ENCODE data around the gene PPP1R9A. TPM values are rescaled to one million over a fixed set of nuclear protein-coding genes. Genes with fewer than 3 reads are reported as not detected.

The PPP1R9A gene
- polyA plus RNA-seq, 1 donor from 2014 or later = 2.2 TPM

GRCh38 chr7:94901981-94902380, 5.4 kb upstream of the PPP1R9A start:
- H3K4me1 Mint-ChIP-seq = peaks cover 0 to 3% (median 1%) of the 10 kb centered on the region in 3 donors
- no peak overlapping the region for H3K4me3 Mint-ChIP-seq
- no peak overlapping the region for H3K27ac Mint-ChIP-seq
- H3K9me3 Mint-ChIP-seq = no peaks in the 10 kb centered on the region
- H3K36me3 Mint-ChIP-seq = no peaks in the 10 kb centered on the region
- H3K27me3 Mint-ChIP-seq = peaks cover 7% of the 10 kb centered on the region

DNA sequence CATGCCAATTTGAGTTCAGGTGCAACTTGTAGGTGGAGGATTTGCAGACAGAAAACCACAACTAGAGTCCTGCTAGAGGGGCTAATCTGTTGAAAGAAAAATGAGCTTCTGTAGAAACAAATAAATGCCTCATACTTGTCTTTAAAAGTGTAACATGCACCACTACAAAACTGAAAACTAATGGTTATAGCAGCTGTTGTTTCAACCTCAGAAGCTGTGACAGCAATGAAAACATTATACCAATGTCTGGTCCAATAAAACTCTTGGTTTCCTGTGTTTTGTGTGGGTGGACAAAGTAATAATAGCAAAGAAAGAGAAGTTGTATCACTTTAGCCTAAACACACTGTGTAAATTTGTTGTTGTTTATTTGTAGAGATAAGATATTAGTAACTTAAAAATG, 3.4 kb upstream of the PPP1R9A start:
- no peak overlapping the region for H3K27ac Mint-ChIP-seq
- H3K9me3 Mint-ChIP-seq = no peaks in the 10 kb centered on the region
- H3K36me3 Mint-ChIP-seq = no peaks in the 10 kb centered on the region
- peaks cover 19% of the 10 kb centered on the region for H3K27me3 Mint-ChIP-seq
- H3K4me1 Mint-ChIP-seq = peaks cover 3 to 8% (median 7%) of the 10 kb centered on the region in 3 donors
- no peak overlapping the region for H3K4me3 Mint-ChIP-seq

DNA sequence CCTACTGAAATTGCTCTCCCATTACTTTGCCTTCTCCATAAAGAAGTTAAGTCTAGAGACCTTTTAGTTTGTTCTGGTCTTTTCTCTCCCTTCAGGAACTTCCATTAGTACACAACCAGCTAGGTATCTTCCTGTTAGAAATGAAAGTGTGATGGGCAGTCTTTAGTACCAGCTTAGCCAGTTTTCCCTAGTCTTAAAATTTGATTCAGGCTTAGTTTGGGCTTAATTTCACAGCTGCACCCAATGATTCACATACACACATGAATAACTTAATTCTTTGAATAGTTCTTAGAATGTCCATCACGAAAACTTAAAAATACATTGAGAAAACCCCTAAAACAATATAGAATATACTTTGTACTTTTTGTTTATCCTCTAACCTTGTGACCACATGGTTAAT, 2.4 kb upstream of the PPP1R9A start:
- Mint-ChIP-seq H3K27me3 (peaks cover 29% of the 10 kb centered on the region), H3K36me3 (no peaks in the 10 kb centered on the region), H3K4me3 (peak overlapping the region in 1 of 4 donors; percentile 25), H3K4me1 (peaks cover 3 to 11% (median 9%) of the 10 kb centered on the region in 3 donors), H3K27ac (no peak overlapping the region), H3K9me3 (no peaks in the 10 kb centered on the region)

DNA sequence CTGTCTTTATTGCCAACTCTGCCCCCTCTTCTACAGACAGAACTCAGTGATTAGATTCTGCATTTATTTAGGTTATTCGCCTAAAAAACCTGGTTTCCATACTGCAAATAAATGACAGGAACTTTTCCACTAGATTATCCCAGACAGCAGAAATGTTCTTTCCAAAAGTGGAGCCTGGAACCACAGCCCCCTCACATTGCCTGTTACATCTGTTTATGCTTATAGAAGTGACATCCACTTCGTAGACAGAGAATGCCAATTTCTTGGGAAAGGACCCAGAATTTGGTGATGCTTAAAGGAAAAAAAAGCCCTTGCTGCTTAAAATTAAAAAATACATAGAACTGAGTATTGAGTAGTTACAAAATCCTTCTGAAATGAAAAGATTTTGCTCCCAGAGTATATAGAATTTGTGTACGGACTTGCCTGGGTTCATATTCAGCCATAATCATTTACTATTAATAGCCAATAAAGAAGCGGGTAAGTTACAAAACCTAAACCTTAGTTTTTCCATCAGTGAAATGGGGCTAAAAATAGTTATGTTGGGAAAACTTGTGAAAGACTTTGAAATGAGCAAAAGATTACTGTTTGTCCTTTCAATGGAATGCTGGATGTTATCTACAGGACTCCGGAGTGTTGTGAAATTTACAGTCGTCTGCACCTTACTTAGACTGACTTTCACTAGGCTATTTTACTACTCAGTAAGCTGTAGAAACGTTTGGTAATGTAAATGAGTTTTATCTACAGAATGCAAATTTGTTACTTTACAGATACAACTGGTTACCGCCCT, 1.1 kb upstream of the PPP1R9A start:
- Mint-ChIP-seq H3K9me3 (no peaks in the 10 kb centered on the region), H3K36me3 (no peaks in the 10 kb centered on the region), H3K4me1 (peaks cover 3 to 11% (median 9%) of the 10 kb centered on the region in 3 donors), H3K27me3 (peaks cover 36% of the 10 kb centered on the region), H3K27ac (no peak overlapping the region), H3K4me3 (peak overlapping the region in 2 of 4 donors; percentile 32 to 43)

DNA sequence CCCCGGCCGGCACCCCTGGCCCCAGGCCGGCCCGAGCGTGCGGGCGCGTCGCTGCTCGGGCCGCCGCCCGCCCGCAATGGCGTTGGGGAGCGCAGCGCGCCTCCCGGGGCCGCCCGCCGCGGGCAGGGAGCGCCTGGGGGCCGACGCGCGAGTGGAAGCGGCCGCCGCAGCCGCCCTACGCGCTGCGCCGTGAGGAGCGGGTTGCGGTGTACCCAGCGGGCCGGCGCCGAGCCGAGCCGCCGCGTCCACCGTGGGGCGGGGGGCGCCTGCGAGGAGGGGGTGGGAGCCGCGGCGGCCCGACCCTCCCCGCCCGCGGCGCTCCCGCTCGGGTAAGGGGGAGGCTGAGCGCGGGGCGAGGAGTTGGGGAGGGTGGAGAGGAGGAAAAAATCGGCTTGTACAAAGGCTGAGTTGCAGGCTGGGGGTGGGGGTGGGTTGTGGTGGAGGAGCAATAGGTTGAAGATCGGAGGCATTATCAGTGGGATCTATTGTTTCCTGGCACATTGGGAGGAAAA, 473 bp downstream of the PPP1R9A start:
- Mint-ChIP-seq H3K4me3 (peak overlapping the region; percentile 71 to 92 (median 86)), H3K27ac (no peak overlapping the region), H3K36me3 (no peaks in the 10 kb centered on the region), H3K27me3 (peaks cover 36% of the 10 kb centered on the region), H3K9me3 (no peaks in the 10 kb centered on the region), H3K4me1 (peaks cover 3 to 11% (median 9%) of the 10 kb centered on the region in 3 donors)

GRCh38 chr7:94908323-94909178, 1.2 kb downstream of the PPP1R9A start:
- Mint-ChIP-seq H3K36me3 (no peaks in the 10 kb centered on the region), H3K4me3 (peak overlapping the region; percentile 71 to 92 (median 86)), H3K9me3 (no peaks in the 10 kb centered on the region), H3K27me3 (peaks cover 36% of the 10 kb centered on the region), H3K4me1 (peaks cover 3 to 11% (median 9%) of the 10 kb centered on the region in 3 donors), H3K27ac (no peak overlapping the region)

DNA sequence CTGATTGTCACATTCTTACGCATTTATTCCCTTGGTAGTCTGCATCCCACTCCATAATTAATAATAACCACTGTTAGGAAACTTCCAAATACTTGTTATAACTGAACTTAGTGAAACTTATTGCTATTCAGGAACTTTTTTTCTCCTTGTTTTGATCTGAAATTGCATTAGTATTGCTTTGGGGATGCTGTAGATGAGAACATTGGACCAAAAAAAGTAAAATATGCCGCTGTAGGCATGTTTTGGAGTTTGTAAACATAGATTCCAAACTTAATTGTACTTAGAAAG, 1.7 kb downstream of the PPP1R9A start:
- peak overlapping the region in 3 of 4 donors; percentile 71 to 92 (median 82) for H3K4me3 Mint-ChIP-seq
- H3K27ac Mint-ChIP-seq = no peak overlapping the region
- H3K27me3 Mint-ChIP-seq = peaks cover 36% of the 10 kb centered on the region
- H3K4me1 Mint-ChIP-seq = peaks cover 3 to 11% (median 9%) of the 10 kb centered on the region in 3 donors
- no peaks in the 10 kb centered on the region for H3K36me3 Mint-ChIP-seq
- H3K9me3 Mint-ChIP-seq = no peaks in the 10 kb centered on the region

- Mint-ChIP-seq H3K27ac (no peak overlapping the region), H3K4me3 (no peak overlapping the region), H3K27me3 (peaks cover 31% of the 10 kb centered on the region), H3K36me3 (no peaks in the 10 kb centered on the region), H3K9me3 (no peaks in the 10 kb centered on the region), H3K4me1 (peaks cover under 1 to 11% (median 5%) of the 10 kb centered on the region in 3 donors)
Observed at GRCh38 chr7:94912085-94912484, 4.7 kb downstream of the PPP1R9A start.

DNA sequence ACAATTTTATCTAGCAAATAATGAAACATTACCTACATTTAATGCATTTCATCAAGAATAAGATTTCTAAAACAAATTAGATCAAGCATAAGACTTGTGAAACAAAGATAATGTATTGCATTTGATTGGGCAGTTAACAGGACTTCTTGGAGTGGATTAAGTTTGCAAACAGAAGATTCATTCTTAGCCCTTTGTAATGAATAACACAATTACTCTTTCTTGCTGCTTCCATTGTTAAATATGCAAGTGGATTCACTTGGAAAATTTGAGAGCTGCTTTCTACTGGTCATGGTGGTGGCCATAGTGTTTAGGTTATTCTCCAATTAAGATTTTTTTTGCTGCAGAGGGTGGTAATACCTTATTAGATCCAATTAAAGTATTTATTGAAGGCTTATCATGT, 6.0 kb downstream of the PPP1R9A start:
- H3K9me3 Mint-ChIP-seq = no peaks in the 10 kb centered on the region
- peaks cover 25% of the 10 kb centered on the region for H3K27me3 Mint-ChIP-seq
- H3K27ac Mint-ChIP-seq = no peak overlapping the region
- H3K4me1 Mint-ChIP-seq = peaks cover 0 to 10% (median 4%) of the 10 kb centered on the region in 3 donors
- H3K4me3 Mint-ChIP-seq = no peak overlapping the region
- no peaks in the 10 kb centered on the region for H3K36me3 Mint-ChIP-seq

DNA sequence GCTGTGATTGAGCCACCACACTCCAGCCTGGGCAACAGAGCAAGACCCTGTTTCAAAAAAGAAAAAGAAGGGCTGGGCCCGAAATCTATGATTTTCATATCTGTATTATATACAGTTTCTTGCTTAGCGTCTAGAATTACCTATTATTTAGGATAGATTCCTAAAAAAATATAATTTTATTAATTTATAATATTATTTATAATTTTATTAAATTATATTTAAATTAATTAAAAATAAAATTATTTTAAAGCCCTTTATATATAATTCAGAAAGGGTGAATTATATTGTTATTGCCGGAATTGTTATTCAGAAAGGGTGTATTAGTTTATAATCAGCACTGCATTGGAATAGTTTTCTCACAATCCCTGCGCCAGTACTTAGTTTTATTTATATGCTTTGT, 14.5 kb downstream of the PPP1R9A start:
- no peaks in the 10 kb centered on the region for H3K27me3 Mint-ChIP-seq
- H3K4me1 Mint-ChIP-seq = peaks cover 11 to 12% (median 11%) of the 10 kb centered on the region in 3 donors
- no peaks in the 10 kb centered on the region for H3K9me3 Mint-ChIP-seq
- H3K4me3 Mint-ChIP-seq = no peak overlapping the region
- no peaks in the 10 kb centered on the region for H3K36me3 Mint-ChIP-seq
- no peak overlapping the region for H3K27ac Mint-ChIP-seq

DNA sequence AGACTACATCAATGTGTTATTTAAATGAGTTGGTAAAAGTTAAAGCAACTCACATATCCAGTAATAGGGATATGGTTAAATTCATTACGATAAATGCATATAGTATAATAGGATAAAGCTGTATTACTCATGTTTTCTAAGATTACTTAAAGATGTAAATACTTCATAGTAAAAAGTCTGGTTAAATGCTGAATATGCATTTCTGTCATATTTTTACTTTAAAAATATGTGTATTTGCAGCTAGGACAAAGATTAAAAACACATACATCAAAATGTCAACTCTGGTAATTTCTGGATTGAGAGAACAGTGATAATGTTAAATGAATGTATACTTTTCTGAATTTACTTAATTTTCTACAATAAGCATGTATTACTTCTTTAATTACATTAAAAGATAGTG, 15.1 kb downstream of the PPP1R9A start:
- no peaks in the 10 kb centered on the region for H3K9me3 Mint-ChIP-seq

DNA sequence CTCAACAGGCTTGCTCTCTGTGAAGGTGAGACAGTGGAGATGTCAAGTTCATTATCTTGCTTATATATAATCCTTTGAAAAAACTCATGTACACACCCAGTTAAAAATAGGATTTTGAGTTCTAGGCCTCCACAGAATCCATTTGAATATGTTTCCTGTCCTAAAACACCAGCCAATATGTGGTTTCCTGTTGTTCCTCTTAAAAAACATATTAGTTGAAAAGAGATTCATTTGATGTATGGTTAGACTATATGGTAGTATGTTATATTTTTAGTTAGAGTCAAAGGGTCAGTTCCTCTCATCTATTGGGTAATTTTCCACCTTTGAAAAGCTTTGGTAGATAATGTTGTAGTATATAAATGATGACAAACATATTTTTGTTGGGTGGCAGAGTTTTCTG, 16.0 kb downstream of the PPP1R9A start:
- peaks cover 11 to 12% (median 11%) of the 10 kb centered on the region in 3 donors for H3K4me1 Mint-ChIP-seq
- H3K36me3 Mint-ChIP-seq = no peaks in the 10 kb centered on the region
- peak overlapping the region in 2 of 4 donors; percentile 59 to 64 for H3K4me3 Mint-ChIP-seq
- H3K9me3 Mint-ChIP-seq = no peaks in the 10 kb centered on the region
- H3K27me3 Mint-ChIP-seq = no peaks in the 10 kb centered on the region
- H3K27ac Mint-ChIP-seq = peak overlapping the region in 1 of 3 donors; percentile 16

More for the DNA sequence above, 15.1 kb downstream of the PPP1R9A start:
- Mint-ChIP-seq H3K36me3 (no peaks in the 10 kb centered on the region), H3K4me3 (no peak overlapping the region), H3K27ac (no peak overlapping the region), H3K27me3 (no peaks in the 10 kb centered on the region), H3K4me1 (peaks cover 11 to 12% (median 11%) of the 10 kb centered on the region in 3 donors)

DNA sequence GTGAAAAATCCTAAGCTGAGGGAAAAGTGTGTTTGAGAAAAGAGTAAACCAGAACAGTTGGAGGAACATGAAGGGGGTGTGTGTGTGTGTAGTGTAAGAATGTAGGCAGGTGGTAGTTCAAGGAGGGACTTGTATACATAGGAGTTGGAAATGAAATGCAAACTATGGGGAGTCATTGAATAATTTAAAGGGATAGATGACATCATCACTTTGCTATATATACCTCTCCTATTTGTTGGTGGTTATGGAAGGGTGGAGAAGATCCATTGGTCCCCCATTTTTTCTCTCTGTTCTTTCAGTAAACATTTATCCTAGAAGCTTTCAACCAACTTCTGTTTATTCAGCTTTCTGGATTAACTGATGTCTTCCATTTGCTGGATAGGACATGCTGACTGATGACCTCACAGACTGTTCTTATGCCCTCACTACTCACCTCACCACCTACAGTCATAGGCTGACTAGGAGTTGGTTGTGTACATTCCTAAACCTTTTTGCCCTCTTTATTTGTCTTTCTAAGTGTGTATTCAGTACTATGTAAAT, 20.8 kb downstream of the PPP1R9A start:
- Mint-ChIP-seq H3K36me3 (no peaks in the 10 kb centered on the region), H3K27me3 (no peaks in the 10 kb centered on the region), H3K4me3 (no peak overlapping the region), H3K27ac (no peak overlapping the region), H3K4me1 (peaks cover 6 to 8% (median 7%) of the 10 kb centered on the region in 3 donors), H3K9me3 (no peaks in the 10 kb centered on the region)

GRCh38 chr7:94933256-94933990, 26.0 kb downstream of the PPP1R9A start:
- Mint-ChIP-seq H3K9me3 (no peaks in the 10 kb centered on the region), H3K4me3 (no peak overlapping the region), H3K27ac (no peak overlapping the region), H3K27me3 (peaks cover 6% of the 10 kb centered on the region), H3K36me3 (no peaks in the 10 kb centered on the region), H3K4me1 (no peaks in the 10 kb centered on the region)

Measured in IgD-negative memory B cell (primary cell).